ENCODE data around the gene GRK7. TPM values are rescaled to one million over a fixed set of nuclear protein-coding genes. Genes with fewer than 3 reads are reported as not detected.

Gene GRK7
- total and polyA plus RNA-seq, 9 of the 15 experiments (the other 6 are each of a cell fraction or from before 2014, with no cell fraction given) = 0.01 to 0.08 (median 0.04) TPM; not detected in 3

- Histone ChIP-seq H3K4me1 (replicated peaks in 1 of 2; ENCODE audit: control insufficient read depth in 2 of 2, insufficient read depth in 2 of 2, low read length in 2 of 2) (no peaks in the 10 kb centered on the region; a peak in 1 of 5 replicates), H3K27ac (ENCODE audit: extremely low read depth, low read depth, low read length) (no peak overlapping the region), H3K9me1 (ENCODE audit: control insufficient read depth, insufficient read depth, low read length) (no peaks in the 10 kb centered on the region), H3K9ac (ENCODE audit: insufficient read depth in 1 of 2, low read depth in 2 of 2, low read length in 2 of 2) (no peak overlapping the region), H3K4me2 (ENCODE audit: insufficient read depth, low read length) (no peak overlapping the region), H3K36me3 (ENCODE audit: control insufficient read depth, insufficient read depth, low read length) (no peaks in the 10 kb centered on the region), H3K27me3 (ENCODE audit: control insufficient read depth in 2 of 2, insufficient read depth in 2 of 2, low read length in 2 of 2) (no peaks in the 10 kb centered on the region), H2AFZ (ENCODE audit: low read depth, low read length) (no peak overlapping the region; the same call in 1 of the 2 replicates), H3K79me2 (ENCODE audit: control insufficient read depth, insufficient read depth, low read length) (no peaks in the 10 kb centered on the region), H3K9me3 (replicated peaks; ENCODE audit: control insufficient read depth, insufficient read depth, low read depth, low read length) (no peaks in the 10 kb centered on the region), H3K4me3 (no peak overlapping the region), H4K20me1 (replicated peaks; ENCODE audit: control insufficient read depth, insufficient read depth, low read length) (no peaks in the 10 kb centered on the region)
- BruUV-seq (replicated peaks) = no TSS peak
- in situ Hi-C loops (cut with MboI) (no loop called here), intact Hi-C loops (cut with micrococcal nuclease) (no loop called here)
- FAIRE-seq (no peak), ATAC-seq (no peak), DNase-seq (ENCODE audit: extremely low read depth in 1 of 4, low spot score in 3 of 4) (no peak)
- 30% methylated on average over 2 of the region's 2 CpGs for WGBS (ENCODE audit: insufficient coverage, low coverage, missing lambda C conversion rate)
- no peak for TF ChIP-seq FOXK2 (conservative IDR thresholded peaks at IDR 0.05 in 1 of 2, IDR thresholded peaks at IDR 0.05 in 1 of 2; ENCODE audit: low read depth in 2 of 2)
- TF ChIP-seq FOXJ2 (tag; IDR thresholded peaks at IDR 0.05) = peak; percentile 87
- ChIA-PET POLR2A (interaction anchor here (0.6 to 0.8 kb wide), 2 partner anchors 172 to 267 kb away, joined by 3 read pairs; no protein-coding TSS in a partner anchor), CTCF (ENCODE audit: low intra/inter-chr PET ratio) (interaction anchor here (0.6 kb wide), 1 partner anchor 13 kb away, joined by 3 read pairs; no protein-coding TSS in a partner anchor)
These were observed 41.1 kb upstream of the GRK7 start for GRCh38 chr3:141722081-141722480.

- Histone ChIP-seq H3K27me3 (ENCODE audit: control insufficient read depth in 2 of 2, insufficient read depth in 2 of 2, low read length in 2 of 2) (no peaks in the 10 kb centered on the region), H4K20me1 (replicated peaks; ENCODE audit: control insufficient read depth, insufficient read depth, low read length) (no peaks in the 10 kb centered on the region), H3K27ac (ENCODE audit: extremely low read depth, low read depth, low read length) (no peak overlapping the region), H3K9me3 (replicated peaks; ENCODE audit: control insufficient read depth, insufficient read depth, low read depth, low read length) (no peaks in the 10 kb centered on the region), H3K36me3 (ENCODE audit: control insufficient read depth, insufficient read depth, low read length) (no peaks in the 10 kb centered on the region), H3K79me2 (ENCODE audit: control insufficient read depth, insufficient read depth, low read length) (no peaks in the 10 kb centered on the region), H3K4me1 (replicated peaks in 1 of 2; ENCODE audit: control insufficient read depth in 2 of 2, insufficient read depth in 2 of 2, low read length in 2 of 2) (no peaks in the 10 kb centered on the region; a peak in 1 of 5 replicates), H3K4me2 (ENCODE audit: insufficient read depth, low read length) (no peak overlapping the region), H3K9me1 (ENCODE audit: control insufficient read depth, insufficient read depth, low read length) (no peaks in the 10 kb centered on the region), H3K9ac (ENCODE audit: insufficient read depth in 1 of 2, low read depth in 2 of 2, low read length in 2 of 2) (no peak overlapping the region), H2AFZ (ENCODE audit: low read depth, low read length) (no peak overlapping the region), H3K4me3 (no peak overlapping the region)
- no TSS peak for BruUV-seq (replicated peaks)
- in situ Hi-C loops (cut with MboI) = no loop called here
- ChIA-PET POLR2A (interaction anchor here (0.5 to 1.2 kb wide), 4 partner anchors 11 to 266 kb away, joined by 3 to 5 read pairs (median 3); no protein-coding TSS in a partner anchor), CTCF (ENCODE audit: low intra/inter-chr PET ratio) (interaction anchor here (0.6 kb wide), 1 partner anchor 13 kb away, joined by 3 read pairs; no protein-coding TSS in a partner anchor)
- intact Hi-C loops (cut with micrococcal nuclease) = no loop called here
- no peak for ATAC-seq
- WGBS (ENCODE audit: insufficient coverage, low coverage, missing lambda C conversion rate) = 15% methylated on average over 2 of the region's 2 CpGs
- no peak for TF ChIP-seq PBX2 (CRISPR knock-in tag; IDR thresholded peaks at IDR 0.05; ENCODE audit: low read depth)
- peak; percentile 65 for TF ChIP-seq PBX2 (tag; conservative IDR thresholded peaks at IDR 0.05; ENCODE audit: low read depth)
- no peak for TF ChIP-seq HNRNPH1 (optimal IDR thresholded peaks at IDR 0.05; ENCODE audit: low read depth, low read length)
- no peak for TF ChIP-seq ZNF668 (CRISPR knock-in tag; IDR thresholded peaks at IDR 0.05)
- no peak for TF ChIP-seq FIP1L1 (IDR thresholded peaks at IDR 0.05; ENCODE audit: low read depth, low read length, poor library complexity, severe bottlenecking)
- no peak for FAIRE-seq
- no peak for DNase-seq (ENCODE audit: extremely low read depth in 1 of 4, low spot score in 3 of 4)
These were observed 40.6 kb upstream of the GRK7 start for GRCh38 chr3:141722648-141723047.

Data from K562 (cell line).